Fibroblast of lung (primary cell): ENCODE data around the gene SERTAD3.

Experiments used
- CTCF ChIP-seq, 2 donors: IDR thresholded peaks in 1 of 2; conservative IDR thresholded peaks in 1 of 2; 1 replicate in 1 of 2; 2 replicates in 1 of 2; pipeline ENCODE4 v1.5.1; 2011 to 2012; ENCODE audit warnings: low read length in 2 of 2, control low read depth in 1 of 2, inconsistent platforms in 1 of 2, low read depth in 1 of 2, mild to moderate bottlenecking in 1 of 2
- EZH2 ChIP-seq: IDR thresholded peaks from 2 replicates; pipeline ENCODE4 v1.5.1; 2012; ENCODE audit warnings: low read length, control low read depth, mild to moderate bottlenecking; ENCODE audit errors: missing control alignments

GRCh38 chr19:40416918-40417642, 27.1 kb downstream of the SERTAD3 start:
- TF ChIP-seq CTCF (conservative IDR thresholded peaks at IDR 0.05 in 1 of 2, IDR thresholded peaks at IDR 0.05 in 1 of 2; ENCODE audit: low read depth in 1 of 2, low read length in 2 of 2) (no peak), EZH2 (no peak)
